ENCODE measurements around the gene ZBTB3.

DNA sequence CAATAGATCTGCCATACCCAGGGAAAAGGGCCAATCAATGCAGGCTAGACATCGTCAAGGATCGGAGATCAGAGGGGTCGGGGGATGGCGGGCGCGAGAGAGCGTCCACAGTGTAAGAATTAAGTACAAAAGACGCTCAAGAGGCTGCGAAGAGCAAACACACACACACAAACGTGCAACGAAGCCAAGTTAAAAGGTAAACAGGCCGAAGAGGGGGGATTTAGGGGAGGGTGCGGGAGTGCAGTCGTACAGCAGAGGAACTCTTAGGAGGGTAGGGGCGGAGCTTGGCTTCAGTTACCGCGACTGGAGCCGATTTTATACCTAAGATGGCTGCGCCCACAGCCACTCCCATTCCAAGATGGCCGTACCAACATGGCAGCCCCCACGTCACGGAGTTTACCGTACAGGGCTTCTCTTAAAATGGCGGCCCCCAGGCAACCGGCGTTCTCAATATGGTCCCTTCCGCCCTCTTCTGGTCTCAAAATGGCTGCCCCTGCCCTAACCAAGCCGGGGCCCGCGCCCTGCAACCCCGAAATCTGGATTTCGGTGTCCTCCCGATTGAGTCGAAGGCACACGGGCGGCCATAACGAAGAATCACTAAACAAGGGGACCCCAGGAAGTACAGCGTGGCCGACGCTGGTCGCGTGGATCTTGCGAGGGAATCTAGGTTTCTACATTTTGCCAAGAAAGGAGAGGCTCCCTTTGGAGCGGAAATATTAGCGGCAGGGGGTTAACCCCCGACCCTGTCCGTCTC lies 44.5 kb downstream of the ZBTB3 start:
- TF ChIP-seq, protein P1, sequence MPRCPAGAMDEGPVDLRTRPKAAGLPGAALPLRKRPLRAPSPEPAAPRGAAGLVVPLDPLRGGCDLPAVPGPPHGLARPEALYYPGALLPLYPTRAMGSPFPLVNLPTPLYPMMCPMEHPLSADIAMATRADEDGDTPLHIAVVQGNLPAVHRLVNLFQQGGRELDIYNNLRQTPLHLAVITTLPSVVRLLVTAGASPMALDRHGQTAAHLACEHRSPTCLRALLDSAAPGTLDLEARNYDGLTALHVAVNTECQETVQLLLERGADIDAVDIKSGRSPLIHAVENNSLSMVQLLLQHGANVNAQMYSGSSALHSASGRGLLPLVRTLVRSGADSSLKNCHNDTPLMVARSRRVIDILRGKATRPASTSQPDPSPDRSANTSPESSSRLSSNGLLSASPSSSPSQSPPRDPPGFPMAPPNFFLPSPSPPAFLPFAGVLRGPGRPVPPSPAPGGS (CRISPR knock-in tag; IDR thresholded peaks at IDR 0.05) = no peak
- TF ChIP-seq, protein P2, sequence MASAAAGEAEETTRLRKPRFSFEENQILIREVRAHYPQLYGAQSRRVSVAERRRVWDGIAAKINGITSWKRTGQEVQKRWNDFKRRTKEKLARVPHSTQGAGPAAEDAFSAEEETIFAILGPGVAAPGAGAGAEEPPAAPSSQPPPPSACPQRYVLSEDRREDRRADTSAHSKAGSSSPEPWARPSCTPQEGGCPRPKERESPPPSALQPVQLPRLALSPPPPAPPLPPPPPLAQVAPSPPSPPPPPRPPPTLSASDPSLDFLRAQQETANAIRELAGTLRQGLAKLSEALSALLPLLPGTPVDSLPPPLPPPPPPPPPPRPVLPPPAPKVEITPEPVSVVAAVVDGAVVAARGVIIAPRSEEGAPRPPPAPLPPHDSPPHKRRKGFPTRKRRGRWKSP (CRISPR knock-in tag; IDR thresholded peaks at IDR 0.05) = no peak
- no peak for TF ChIP-seq SRF (IDR thresholded peaks at IDR 0.05; ENCODE audit: low read depth, low read length)
- TF ChIP-seq ZNF382 (CRISPR knock-in tag; IDR thresholded peaks at IDR 0.05; ENCODE audit: borderline replicate concordance) = no peak
- no peak for TF ChIP-seq ZNF563 (CRISPR knock-in tag; IDR thresholded peaks at IDR 0.05)
- no peak for TF ChIP-seq FIP1L1 (IDR thresholded peaks at IDR 0.05; ENCODE audit: borderline replicate concordance, insufficient read depth, low read depth, low read length)
